ENCODE results near the gene RNGTT.
A peak's percentile ranks its signal among the peaks of the same experiment; 100 is the strongest.
"Not testable (repeated sequence)": the region's sequence is repeated elsewhere in the genome, so short reads cannot be mapped to it uniquely, and the experiment has no call there.

Gene RNGTT

GRCh38 chr6:88963139-88964090 is at the start of gene RNGTT:
Gene RNGTT, minus strand, starts transcription at chr6:88963618. Its CDS starts 209 bp downstream, at chr6:88963409.
- peak; percentile 99 for DNase-seq (ENCODE audit: low spot score)

- no peak for DNase-seq (ENCODE audit: low spot score)
These were observed 48.0 kb upstream of the RNGTT start for GRCh38 chr6:89011436-89011835.

DNA sequence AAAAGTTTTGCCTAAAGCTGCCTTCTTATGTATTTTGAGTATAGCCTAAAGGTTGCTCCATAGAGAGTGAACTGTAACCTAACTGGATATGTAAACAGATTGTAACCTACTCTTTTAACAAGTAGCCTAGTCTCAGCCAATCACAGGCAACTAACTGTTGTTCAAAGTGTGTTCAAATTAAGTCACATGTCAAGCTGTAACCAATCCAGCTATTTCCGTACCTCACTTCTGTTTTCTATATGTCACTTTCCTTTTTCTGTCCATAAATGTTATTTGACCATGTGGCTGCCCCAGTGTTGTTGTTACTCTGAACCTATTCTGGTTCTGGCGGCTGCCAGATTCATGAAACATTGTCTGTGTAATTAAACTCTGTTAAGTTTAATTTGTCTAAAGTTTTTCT is 47.4 kb upstream of the RNGTT start:
- DNase-seq (ENCODE audit: low spot score), result no peak

DNA sequence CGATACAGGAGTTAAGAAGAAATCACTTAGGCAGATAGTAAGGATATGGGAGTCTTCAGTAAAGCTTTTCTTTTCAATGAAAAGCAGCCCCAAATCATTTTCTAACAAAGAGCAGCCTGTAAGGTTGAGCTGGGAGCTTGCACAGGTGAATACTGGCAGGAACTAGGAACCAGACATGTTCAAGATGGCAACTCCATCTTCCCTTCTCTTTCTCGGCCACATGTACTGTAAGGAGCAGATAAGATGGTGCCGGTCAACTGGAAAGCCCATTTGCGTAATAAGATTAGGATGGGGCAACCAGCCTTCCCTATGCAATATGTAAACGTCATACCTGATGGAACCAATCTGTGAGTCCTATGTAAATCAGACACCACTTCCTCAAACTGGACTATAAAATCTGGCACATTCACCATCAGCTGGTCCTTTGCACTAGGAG is 46.2 kb upstream of the RNGTT start:
- no peak for DNase-seq (ENCODE audit: low spot score)

DNA sequence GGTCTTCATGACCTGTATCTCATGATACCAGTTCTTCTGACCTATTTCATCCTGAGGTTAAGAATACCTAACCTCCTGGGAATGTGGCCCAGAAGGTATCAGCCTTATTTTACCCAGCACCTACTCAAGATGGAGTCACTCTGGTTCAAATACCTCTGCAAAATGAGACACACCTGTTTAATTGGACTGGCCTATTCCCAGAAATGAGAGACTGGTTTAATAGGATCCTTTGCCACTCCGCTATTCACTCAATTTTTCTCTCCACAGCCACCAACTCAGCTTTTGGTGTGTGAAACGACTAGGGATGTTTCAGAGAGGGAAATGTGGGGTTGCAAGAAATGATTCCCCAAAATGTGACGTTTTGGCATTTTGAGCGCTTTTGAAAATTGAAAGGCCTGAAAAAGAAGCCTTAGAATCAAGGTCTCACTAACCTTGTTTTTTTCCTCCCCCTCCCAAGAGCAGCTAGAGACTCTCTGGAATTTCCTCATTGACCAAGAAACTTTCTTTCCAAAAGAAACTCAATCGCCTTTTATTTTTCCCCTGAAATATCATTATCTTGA is 45.5 kb upstream of the RNGTT start:
- DNase-seq (ENCODE audit: low spot score), result no peak

GRCh38 chr6:89008001-89008814 is 44.8 kb upstream of the RNGTT start:
- no peak for DNase-seq (ENCODE audit: low spot score)

- DNase-seq (ENCODE audit: low spot score), result no peak
These were observed 44.0 kb upstream of the RNGTT start for GRCh38 chr6:89007209-89008000.

DNA sequence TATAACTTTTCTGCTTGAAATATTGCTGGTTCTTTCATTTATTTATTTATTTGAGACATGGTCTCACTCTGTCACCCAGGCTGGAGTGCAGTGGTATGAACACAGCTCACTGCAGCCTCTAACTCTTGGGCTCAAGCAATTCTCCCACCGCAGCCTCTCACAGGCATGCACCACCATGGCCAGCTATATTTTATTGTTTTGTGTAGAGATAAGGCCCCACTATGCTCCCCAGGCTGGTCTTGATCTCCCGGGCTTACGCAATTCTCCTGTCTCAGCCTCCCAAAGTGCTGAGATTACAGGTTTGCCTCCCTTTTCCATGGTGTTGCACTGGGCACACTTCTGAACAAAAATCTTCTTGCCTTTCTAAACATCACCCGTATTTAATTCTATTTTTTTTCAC is 39.1 kb upstream of the RNGTT start:
- DNase-seq (ENCODE audit: low spot score), result no peak

GRCh38 chr6:88997327-88997726 is 33.9 kb upstream of the RNGTT start:
- no peak for DNase-seq (ENCODE audit: low spot score)

- no peak for DNase-seq (ENCODE audit: low spot score)
These were observed 29.5 kb upstream of the RNGTT start for GRCh38 chr6:88992741-88993552.

- peak; percentile 22 for DNase-seq (ENCODE audit: low spot score)
These were observed 25.8 kb upstream of the RNGTT start for GRCh38 chr6:88989215-88989614.

GRCh38 chr6:88987922-88988321 is 24.5 kb upstream of the RNGTT start:
- DNase-seq (ENCODE audit: low spot score), result no peak

- DNase-seq (ENCODE audit: low spot score), result no peak
These were observed 22.5 kb upstream of the RNGTT start for GRCh38 chr6:88985901-88986300.

GRCh38 chr6:88984606-88985005 is 21.2 kb upstream of the RNGTT start:
- no peak for DNase-seq (ENCODE audit: low spot score)

GRCh38 chr6:88984152-88984551 is 20.7 kb upstream of the RNGTT start:
- DNase-seq (ENCODE audit: low spot score), result no peak

GRCh38 chr6:88983532-88983931 is 20.1 kb upstream of the RNGTT start:
- DNase-seq (ENCODE audit: low spot score), result no peak

GRCh38 chr6:88983129-88983528 is 19.7 kb upstream of the RNGTT start:
- DNase-seq (ENCODE audit: low spot score), result not testable (repeated sequence)

GRCh38 chr6:88982720-88983119 is 19.3 kb upstream of the RNGTT start:
- DNase-seq (ENCODE audit: low spot score), result peak; percentile 83

- no peak for DNase-seq (ENCODE audit: low spot score)
These were observed 12.0 kb upstream of the RNGTT start for GRCh38 chr6:88975369-88975768.

DNA sequence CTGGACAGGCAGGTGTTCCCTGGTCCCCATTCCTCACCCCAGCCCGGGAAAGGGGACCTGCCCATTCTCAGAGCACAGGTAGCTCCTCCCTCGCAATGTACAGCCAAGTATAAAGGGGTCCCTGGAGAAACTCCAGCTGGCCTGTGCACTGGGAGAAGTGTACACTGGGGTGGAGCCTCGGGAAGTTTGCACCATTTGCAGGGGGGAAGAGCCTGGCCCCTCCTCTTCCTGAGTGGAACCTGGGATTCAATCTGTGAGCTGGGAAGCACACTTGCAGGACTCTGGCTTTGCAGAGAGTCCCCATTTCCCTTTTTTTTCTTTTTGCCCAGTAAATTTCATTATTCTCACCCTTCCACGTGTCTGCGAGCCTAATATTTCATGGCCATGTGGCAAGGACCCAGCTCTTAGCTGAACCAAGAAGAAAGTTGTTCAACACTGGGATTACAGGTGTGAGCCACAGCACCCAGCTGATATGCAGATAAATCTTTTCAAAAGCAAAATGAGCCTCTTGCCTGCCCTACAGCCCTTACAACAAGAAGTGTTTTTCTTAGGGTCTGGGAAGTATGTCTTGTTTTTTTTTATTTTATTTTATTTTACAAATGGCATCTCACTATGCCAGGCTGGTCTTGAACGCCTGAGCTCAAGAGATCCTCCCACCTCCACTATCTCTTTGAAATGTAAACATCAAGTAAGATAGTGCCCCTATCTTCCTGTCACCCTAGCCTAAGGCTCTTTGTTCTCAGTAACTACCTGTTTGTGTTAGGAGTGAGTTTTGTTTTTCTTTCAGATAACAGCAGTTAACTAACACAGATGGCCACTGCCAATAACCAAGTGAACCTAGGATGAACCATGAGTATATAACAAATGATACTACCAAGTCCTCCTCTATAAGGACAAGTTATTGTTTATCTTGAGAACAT is 9.3 kb upstream of the RNGTT start:
- DNase-seq (ENCODE audit: low spot score), result no peak

All from cerebellar cortex (tissue), 1 donor.